Panc1 (cell line): ENCODE data around the gene IST1. TPM values are rescaled to one million over a fixed set of nuclear protein-coding genes. Genes with fewer than 3 reads are reported as not detected.
A peak's percentile ranks its signal among the peaks of the same experiment; 100 is the strongest.

Source experiments
- ATAC-seq: fragments of 200-7000 bp; cut with Tn5 transposase; 2 replicates; pipeline ENCODE4 v1.9.1; 2020; ENCODE audit warnings: mild to moderate bottlenecking, moderate library complexity
- Bru-seq: library from RNA; stranded (reverse); fragments of 400-500 nt; gene quantifications from one replicate; lab custom pipeline; 2021; lab: Mats Ljungman, UMichigan
- BruChase-seq, 2 experiments: library from RNA; stranded (reverse); fragments of 400-500 nt; gene quantifications; one replicate each; lab custom pipeline; 2021; lab: Mats Ljungman, UMichigan
- BruUV-seq: library from RNA; stranded (reverse); fragments of 400-500 nt; replicated peaks from 2 replicates; lab custom pipeline; 2021; lab: Mats Ljungman, UMichigan
- CTCF ChIA-PET: fragments of 300-600 bp; sonication (Branson Sonifier 250); formaldehyde crosslinking; loops from one replicate; lab custom pipeline; 2022; ENCODE audit warnings: antibody characterized with exemption; lab: Charles Lee
- POLR2A ChIA-PET: fragments of 300-600 bp; sonication (Branson Sonifier 250); formaldehyde crosslinking; loops from one replicate; lab custom pipeline; 2022; ENCODE audit warnings: antibody characterized with exemption; lab: Charles Lee
- DNase-seq: peaks from one replicate; pipeline ENCODE4 v3.0.0-alpha.2; 2010; ENCODE audit warnings: low read depth, low spot score
- H3K27ac ChIP-seq: 2 replicates; pipeline ENCODE4 v1.5.1; 2011; ENCODE audit warnings: mild to moderate bottlenecking, low read length, inconsistent platforms
- H3K27me3 ChIP-seq: fragments of 200-500 bp; sonication (Bioruptor generic); 2 replicates; pipeline ENCODE4 v1.6.0; 2014; ENCODE audit warnings: low read length, inconsistent platforms; ENCODE audit not compliant: control insufficient read depth, insufficient read depth
- H3K36me3 ChIP-seq: fragments of 200-500 bp; sonication (Bioruptor generic); 2 replicates; pipeline ENCODE4 v1.5.1; 2014; ENCODE audit warnings: inconsistent platforms, mild to moderate bottlenecking, low read length, moderate library complexity; ENCODE audit not compliant: control insufficient read depth, insufficient read depth
- H3K4me1 ChIP-seq: 2 replicates; pipeline ENCODE4 v1.5.1; 2011; ENCODE audit warnings: inconsistent platforms, mild to moderate bottlenecking, low read length, moderate library complexity; ENCODE audit not compliant: control insufficient read depth, insufficient read depth
- H3K4me3 ChIP-seq, 2 experiments: 2 replicates each; pipeline ENCODE4 v1.5.1; 2011 to 2012; ENCODE audit warnings: low read depth in 2 of 2, low read length in 2 of 2, mild to moderate bottlenecking in 2 of 2, inconsistent platforms in 1 of 2, moderate library complexity in 1 of 2
- H3K9me3 ChIP-seq: fragments of 200-500 bp; sonication (Bioruptor generic); 2 replicates; pipeline ENCODE4 v1.5.1; 2014; ENCODE audit warnings: low read depth, mild to moderate bottlenecking, inconsistent platforms, low read length, moderate library complexity; ENCODE audit not compliant: control insufficient read depth, insufficient read depth
- CTCF ChIP-seq: fragments of 450-650 bp; IDR thresholded peaks from 2 replicates; pipeline ENCODE4 v1.5.1; 2017; ENCODE audit warnings: mild to moderate bottlenecking
- POLR2AphosphoS5 ChIP-seq: IDR thresholded peaks from 2 replicates; pipeline ENCODE4 v1.6.1; 2012; ENCODE audit warnings: mild to moderate bottlenecking, low read depth, low read length, moderate library complexity
- REST ChIP-seq, 2 experiments: IDR thresholded peaks; 2 replicates each; pipeline ENCODE4 v1.6.1; 2011 to 2012; ENCODE audit warnings: low read depth in 2 of 2, control low read depth in 1 of 2, low read length in 1 of 2, mild to moderate bottlenecking in 1 of 2, moderate library complexity in 1 of 2; ENCODE audit not compliant: insufficient read depth in 1 of 2
- SIN3A ChIP-seq: IDR thresholded peaks from 2 replicates; pipeline ENCODE4 v1.6.1; 2012; ENCODE audit warnings: low read depth, mild to moderate bottlenecking, low read length, moderate library complexity, borderline replicate concordance; ENCODE audit not compliant: insufficient read depth
- TCF7L2 ChIP-seq: IDR thresholded peaks from 2 replicates; pipeline ENCODE4 v1.6.1; 2011; ENCODE audit warnings: mild to moderate bottlenecking, low read depth, low read length, inconsistent platforms
- in situ Hi-C: cut with HindIII; loops from 2 replicates; pipeline ENCODE4 v1.10.0; 2016; ENCODE audit warnings: low sequenced_read_pairs, low pct_unique_long_range_greater_than_20kb
- intact Hi-C: fragments of 100-400 bp; cut with micrococcal nuclease; formaldehyde crosslinking; loops from one replicate; pipeline ENCODE4 v1.10.0; 2022; ENCODE audit not compliant: unreplicated experiment
- long read RNA-seq: library from polyadenylated mRNA; unstranded; transcript quantifications from one replicate; pipeline ENCODE4 v2.0.0, GENCODE V29; 2021; ENCODE audit not compliant: unreplicated experiment
- polyA plus RNA-seq: library from polyadenylated mRNA; unstranded; fragments of >200 nt; gene quantifications from one replicate; pipeline ENCODE4 v1.2.1, GENCODE V29; 2012; ENCODE audit warnings: missing spikeins; ENCODE audit not compliant: insufficient read length
- total RNA-seq: library from RNA; stranded (reverse); gene quantifications from one replicate; pipeline ENCODE4 v1.2.1, GENCODE V29; 2021; ENCODE audit not compliant: unreplicated experiment

IST1 gene
- total RNA-seq (173 TPM), Bru-seq, nascent RNA (percentile 92 among the genes with signal in this experiment), BruChase-seq, experiment 1, labeled RNA remaining after a 2-hour chase (percentile 90 among the genes with signal in this experiment), BruChase-seq, experiment 2, labeled RNA remaining after a 6-hour chase (percentile 88 among the genes with signal in this experiment)
- polyA plus RNA-seq: 120 TPM
- long read RNA-seq, full-length matches to known transcripts: 154 of 271 reads
- long read RNA-seq, partial matches to known transcripts: 18 of 271 reads
- long read RNA-seq, other reads (novel, unspliced or antisense): 99 of 271 reads

GRCh38 chr16:71894921-71895678, at the start of gene IST1:
IST1 (plus strand) TSS chr16:71895531; CDS start chr16:71915641, 20,110 bp downstream.
- CTCF ChIA-PET: no interaction called here
- TF ChIP-seq REST (IDR thresholded peaks at IDR 0.05; ENCODE audit: insufficient read depth in 1 of 2, low read depth in 2 of 2, low read length in 1 of 2) (no peak), TCF7L2 (peak; percentile 99), POLR2AphosphoS5 (peak; percentile 85), SIN3A (peak; percentile 96), CTCF (no peak)
- H3K9me3 ChIP-seq: no peaks in the 10 kb centered on the region
- peaks cover 3% of the 10 kb centered on the region; the same call in 1 of the 2 replicates for H3K4me1 ChIP-seq
- DNase-seq (peak; percentile 79), ATAC-seq (peak; percentile 94)
- intact Hi-C loops (no loop called here), in situ Hi-C loops (no loop called here)
- peak within 1 kb of the TSS; percentile 83 to 87 for H3K4me3 ChIP-seq
- POLR2A ChIA-PET: interaction anchor here (0.6 kb wide), 2 partner anchors 10 to 21 kb away, joined by 3 read pairs; no protein-coding TSS in a partner anchor
- H3K36me3 ChIP-seq: peaks cover 7% of the 10 kb centered on the region
- peak within 1 kb of the TSS; percentile 96 for H3K27ac ChIP-seq
- no peaks in the 10 kb centered on the region for H3K27me3 ChIP-seq
- BruUV-seq: no TSS peak

- ATAC-seq (peak; percentile 98), DNase-seq (peak; percentile 18)
- peaks cover 5% of the 10 kb centered on the region for H3K36me3 ChIP-seq
- H3K27ac ChIP-seq: peak within 1 kb of the TSS; percentile 88
- POLR2A ChIA-PET: no interaction called here
- intact Hi-C loops: no loop called here
- CTCF ChIA-PET: interaction anchor here (0.7 kb wide), 1 partner anchor 39 kb away, joined by 4 read pairs; no protein-coding TSS in a partner anchor
- no peaks in the 10 kb centered on the region for H3K27me3 ChIP-seq
- BruUV-seq: TSS peak; percentile 85
- H3K4me3 ChIP-seq: peak within 1 kb of the TSS; percentile 91
- TF ChIP-seq POLR2AphosphoS5 (peak; percentile 82), SIN3A (peak; percentile 83; the same call in 1 of the 2 replicates), REST (IDR thresholded peaks at IDR 0.05; ENCODE audit: insufficient read depth in 1 of 2, low read depth in 2 of 2, low read length in 1 of 2) (no peak), CTCF (no peak), TCF7L2 (no peak)
- in situ Hi-C loops: no loop called here
- H3K4me1 ChIP-seq: no peaks in the 10 kb centered on the region; the same call in none of the 2 replicates
- H3K9me3 ChIP-seq: no peaks in the 10 kb centered on the region
Observed at GRCh38 chr16:71845639-71846430, 49.5 kb upstream of the IST1 start, which contains the start of gene ATXN1L. ATXN1L (plus strand) TSS chr16:71845976; CDS start chr16:71849741, 3,765 bp downstream.
